HUES6 (cell line): Measurements from ENCODE around the gene IGLON5.
A peak's percentile ranks its signal among the peaks of the same experiment; 100 is the strongest.

Source experiments
- H3K27ac ChIP-seq: 2 replicates; pipeline ENCODE4 v1.7.0; 2013; ENCODE audit warnings: low read depth, mild to moderate bottlenecking, low read length, inconsistent platforms
- H3K27me3 ChIP-seq: 2 replicates; pipeline ENCODE4 v1.6.1; 2013; ENCODE audit warnings: low read length; ENCODE audit not compliant: control insufficient read depth, insufficient read depth
- H3K36me3 ChIP-seq: 2 replicates; pipeline ENCODE4 v1.6.1; 2013; ENCODE audit warnings: low read length; ENCODE audit not compliant: control insufficient read depth, insufficient read depth
- H3K4me1 ChIP-seq: 2 replicates; pipeline ENCODE4 v1.6.1; 2013; ENCODE audit warnings: low read length; ENCODE audit not compliant: control insufficient read depth, insufficient read depth
- H3K4me3 ChIP-seq: 2 replicates; pipeline ENCODE4 v1.5.1; 2013; ENCODE audit warnings: low read depth, low read length
- H3K9ac ChIP-seq: one replicate; pipeline ENCODE4 v1.6.1; 2013; ENCODE audit warnings: mild to moderate bottlenecking, low read length
- H3K9me3 ChIP-seq: 2 replicates; pipeline ENCODE4 v1.6.1; 2013; ENCODE audit warnings: low read depth, low read length; ENCODE audit not compliant: control insufficient read depth, insufficient read depth

Gene IGLON5

DNA sequence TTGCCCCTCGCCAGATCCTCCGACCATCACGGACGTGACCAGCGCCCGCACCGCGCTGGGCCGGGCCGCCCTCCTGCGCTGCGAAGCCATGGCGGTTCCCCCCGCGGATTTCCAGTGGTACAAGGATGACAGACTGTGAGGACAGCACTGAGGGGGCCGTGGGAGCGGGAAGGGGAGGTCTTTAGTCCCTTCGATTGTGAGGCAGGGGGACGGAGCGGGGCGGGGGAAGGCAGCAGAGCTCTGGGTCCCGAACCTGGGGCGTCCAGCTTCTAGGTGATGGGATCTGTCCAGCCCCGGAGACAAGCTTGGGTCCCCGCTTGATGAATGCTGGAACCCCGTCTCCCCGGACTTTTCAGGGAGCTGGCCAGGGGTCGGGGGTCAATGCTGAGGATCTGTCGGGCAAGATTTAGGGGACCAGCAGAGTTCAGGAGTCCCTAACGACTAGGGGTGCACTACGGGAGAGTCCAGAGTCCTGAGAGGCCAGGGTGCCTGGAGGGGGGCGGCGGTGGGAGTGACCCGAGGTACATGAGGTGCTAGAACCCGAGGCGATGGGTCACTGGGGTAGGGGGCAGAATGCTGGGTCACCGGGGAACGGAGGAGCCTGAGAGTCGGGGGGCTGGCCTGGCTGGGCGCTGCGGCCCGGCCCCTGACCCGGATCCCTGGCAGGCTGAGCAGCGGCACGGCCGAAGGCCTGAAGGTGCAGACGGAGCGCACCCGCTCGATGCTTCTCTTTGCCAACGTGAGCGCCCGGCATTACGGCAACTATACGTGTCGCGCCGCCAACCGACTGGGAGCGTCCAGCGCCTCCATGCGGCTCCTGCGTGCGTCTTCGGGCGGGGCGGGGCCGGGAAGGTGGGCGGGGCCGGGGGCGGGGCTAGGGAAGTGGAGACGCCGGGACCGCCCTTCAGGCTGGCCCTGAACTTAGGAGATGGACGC lies 15.9 kb downstream of the IGLON5 start:
- peaks cover 7% of the 10 kb centered on the region for H3K4me1 ChIP-seq
- H3K9me3 ChIP-seq, result no peaks in the 10 kb centered on the region; the same call in 1 of the 2 replicates
- no peak overlapping the region for H3K9ac ChIP-seq
- no peak overlapping the region for H3K27ac ChIP-seq
- H3K4me3 ChIP-seq, result peak overlapping the region; percentile 66
- H3K36me3 ChIP-seq, result peaks cover 34% of the 10 kb centered on the region
- H3K27me3 ChIP-seq, result peaks cover 12% of the 10 kb centered on the region

GRCh38 chr19:51329411-51329810 lies 18.0 kb downstream of the IGLON5 start:
- H3K27ac ChIP-seq, result no peak overlapping the region
- no peak overlapping the region for H3K4me3 ChIP-seq
- no peaks in the 10 kb centered on the region; the same call in 1 of the 2 replicates for H3K9me3 ChIP-seq
- H3K27me3 ChIP-seq, result peaks cover 12% of the 10 kb centered on the region
- no peak overlapping the region for H3K9ac ChIP-seq
- H3K36me3 ChIP-seq, result peaks cover 32% of the 10 kb centered on the region
- peaks cover 7% of the 10 kb centered on the region for H3K4me1 ChIP-seq

GRCh38 chr19:51330366-51330765 lies 18.9 kb downstream of the IGLON5 start:
- peaks cover 7% of the 10 kb centered on the region for H3K4me1 ChIP-seq
- H3K9me3 ChIP-seq, result no peaks in the 10 kb centered on the region; the same call in 1 of the 2 replicates
- no peak overlapping the region for H3K4me3 ChIP-seq
- no peak overlapping the region for H3K27ac ChIP-seq
- H3K9ac ChIP-seq, result no peak overlapping the region
- H3K36me3 ChIP-seq, result peaks cover 32% of the 10 kb centered on the region
- peaks cover 12% of the 10 kb centered on the region for H3K27me3 ChIP-seq

- Histone ChIP-seq H3K4me3 (no peak overlapping the region), H3K36me3 (peaks cover 32% of the 10 kb centered on the region), H3K27ac (no peak overlapping the region), H3K9ac (no peak overlapping the region), H3K4me1 (peaks cover 7% of the 10 kb centered on the region), H3K9me3 (no peaks in the 10 kb centered on the region; the same call in 1 of the 2 replicates), H3K27me3 (peaks cover 9% of the 10 kb centered on the region)
These were observed 19.7 kb downstream of the IGLON5 start for GRCh38 chr19:51331193-51331592.

- H3K4me3 ChIP-seq, result no peak overlapping the region
- H3K27ac ChIP-seq, result no peak overlapping the region
- H3K9me3 ChIP-seq, result no peaks in the 10 kb centered on the region; the same call in 1 of the 2 replicates
- H3K9ac ChIP-seq, result no peak overlapping the region
- H3K27me3 ChIP-seq, result peaks cover 7% of the 10 kb centered on the region
- H3K36me3 ChIP-seq, result peaks cover 32% of the 10 kb centered on the region
- H3K4me1 ChIP-seq, result peaks cover 7% of the 10 kb centered on the region
These were observed 20.3 kb downstream of the IGLON5 start for GRCh38 chr19:51331716-51332115.

DNA sequence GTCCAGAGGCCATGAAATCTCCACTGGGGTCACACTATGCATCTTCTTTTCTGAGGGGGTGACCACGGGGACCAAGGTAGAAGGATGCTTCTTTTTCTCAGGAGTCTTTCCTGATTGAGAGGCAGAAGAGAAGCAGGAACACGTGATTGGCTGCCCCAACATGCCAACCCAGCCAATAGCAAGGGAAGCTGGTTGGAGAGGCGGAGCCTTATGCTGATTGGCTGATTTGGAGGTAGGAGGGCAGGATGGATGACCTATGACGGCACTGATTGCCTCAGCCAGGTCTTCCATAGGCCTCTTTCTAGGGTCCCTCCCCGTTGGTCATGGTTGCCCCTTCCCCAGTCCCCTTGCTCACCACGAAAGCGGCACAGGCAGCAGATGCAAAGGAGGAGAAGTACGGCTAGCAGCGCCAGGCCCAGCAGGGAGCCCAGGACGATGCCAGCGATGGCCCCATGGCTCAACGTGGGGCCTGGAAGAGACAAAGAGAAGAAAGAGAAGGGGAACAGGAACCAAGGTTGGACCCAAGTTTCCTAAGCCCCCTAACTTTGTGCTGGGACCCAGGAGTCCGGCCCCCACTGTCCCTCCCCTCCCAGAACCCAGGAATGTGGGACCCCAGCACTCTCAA lies 22.5 kb downstream of the IGLON5 start:
- Histone ChIP-seq H3K27ac (no peak overlapping the region), H3K9me3 (no peaks in the 10 kb centered on the region; the same call in 1 of the 2 replicates), H3K36me3 (peaks cover 32% of the 10 kb centered on the region), H3K9ac (no peak overlapping the region), H3K4me1 (peaks cover 10% of the 10 kb centered on the region), H3K27me3 (no peaks in the 10 kb centered on the region), H3K4me3 (no peak overlapping the region)

GRCh38 chr19:51337141-51337860 lies 25.9 kb downstream of the IGLON5 start:
- Histone ChIP-seq H3K9me3 (no peaks in the 10 kb centered on the region), H3K27ac (no peak overlapping the region), H3K4me1 (peaks cover 25% of the 10 kb centered on the region), H3K9ac (no peak overlapping the region), H3K4me3 (no peak overlapping the region), H3K36me3 (peaks cover 4% of the 10 kb centered on the region; the same call in 1 of the 2 replicates), H3K27me3 (peaks cover 19% of the 10 kb centered on the region)

- Histone ChIP-seq H3K27ac (no peak overlapping the region), H3K4me1 (peaks cover 32% of the 10 kb centered on the region), H3K9ac (no peak overlapping the region), H3K27me3 (peaks cover 19% of the 10 kb centered on the region), H3K9me3 (no peaks in the 10 kb centered on the region), H3K36me3 (peaks cover 2% of the 10 kb centered on the region; the same call in 1 of the 2 replicates), H3K4me3 (peak overlapping the region; percentile 81)
These were observed 26.6 kb downstream of the IGLON5 start for GRCh38 chr19:51337861-51338562.

- H3K27ac ChIP-seq, result no peak overlapping the region
- peaks cover 2% of the 10 kb centered on the region; the same call in 1 of the 2 replicates for H3K36me3 ChIP-seq
- H3K9ac ChIP-seq, result peak overlapping the region; percentile 42
- peaks cover 34% of the 10 kb centered on the region for H3K4me1 ChIP-seq
- no peaks in the 10 kb centered on the region for H3K9me3 ChIP-seq
- H3K4me3 ChIP-seq, result peak overlapping the region; percentile 81
- H3K27me3 ChIP-seq, result peaks cover 19% of the 10 kb centered on the region
These were observed 27.3 kb downstream of the IGLON5 start for GRCh38 chr19:51338563-51339312.

DNA sequence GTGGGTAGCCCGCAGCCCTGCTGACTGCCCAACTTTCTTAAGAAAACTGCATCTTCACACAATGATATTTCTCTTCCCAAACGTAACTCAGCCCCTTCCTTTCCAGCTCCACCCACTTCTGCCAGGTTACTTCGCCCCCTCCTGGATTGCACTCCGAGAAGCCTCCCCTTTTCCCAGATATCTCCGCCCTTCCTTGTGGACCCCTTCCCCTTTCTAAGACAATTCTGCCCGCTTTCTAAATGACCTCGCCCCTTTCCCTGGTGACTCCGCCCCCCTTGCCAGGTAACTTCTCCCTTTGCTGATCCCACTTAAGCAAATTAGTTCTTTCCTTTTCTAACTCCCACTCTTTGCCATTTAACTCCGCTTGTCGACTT lies 27.9 kb downstream of the IGLON5 start:
- peak overlapping the region; percentile 18 for H3K9ac ChIP-seq
- no peaks in the 10 kb centered on the region for H3K36me3 ChIP-seq
- no peaks in the 10 kb centered on the region for H3K9me3 ChIP-seq
- H3K27ac ChIP-seq, result no peak overlapping the region
- H3K4me1 ChIP-seq, result peaks cover 34% of the 10 kb centered on the region
- H3K27me3 ChIP-seq, result peaks cover 19% of the 10 kb centered on the region
- peak overlapping the region; percentile 81 for H3K4me3 ChIP-seq
